Measurements from ENCODE around the gene PCNX1. TPM values are rescaled to one million over a fixed set of nuclear protein-coding genes. Genes with fewer than 3 reads are reported as not detected.

Gene PCNX1
- total and polyA plus RNA-seq, 9 of the 15 experiments (the other 6 are each of a cell fraction or from before 2014, with no cell fraction given) = 0.30 to 4.5 (median 2.3) TPM

GRCh38 chr14:71022012-71022869 lies 115.0 kb downstream of the PCNX1 start:
- Histone ChIP-seq H4K20me1 (replicated peaks; ENCODE audit: control insufficient read depth, insufficient read depth, low read length) (no peaks in the 10 kb centered on the region), H3K9ac (ENCODE audit: insufficient read depth in 1 of 2, low read depth in 2 of 2, low read length in 2 of 2) (no peak overlapping the region), H3K27me3 (ENCODE audit: control insufficient read depth in 2 of 2, insufficient read depth in 2 of 2, low read length in 2 of 2) (no peaks in the 10 kb centered on the region), H3K36me3 (ENCODE audit: control insufficient read depth, insufficient read depth, low read length) (no peaks in the 10 kb centered on the region), H3K4me2 (ENCODE audit: insufficient read depth, low read length) (no peak overlapping the region), H3K27ac (ENCODE audit: extremely low read depth, low read depth, low read length) (no peak overlapping the region), H2AFZ (ENCODE audit: low read depth, low read length) (no peak overlapping the region), H3K4me3 (no peak overlapping the region), H3K4me1 (replicated peaks in 1 of 2; ENCODE audit: control insufficient read depth in 2 of 2, insufficient read depth in 2 of 2, low read length in 2 of 2) (no peaks in the 10 kb centered on the region), H3K79me2 (ENCODE audit: control insufficient read depth, insufficient read depth, low read length) (no peaks in the 10 kb centered on the region), H3K9me1 (ENCODE audit: control insufficient read depth, insufficient read depth, low read length) (no peaks in the 10 kb centered on the region), H3K9me3 (replicated peaks; ENCODE audit: control insufficient read depth, insufficient read depth, low read depth, low read length) (no peaks in the 10 kb centered on the region)
- intact Hi-C loops (cut with micrococcal nuclease) (no loop called here), in situ Hi-C loops (cut with MboI) (no loop called here)
- ATAC-seq = no peak
- no peak for DNase-seq (ENCODE audit: extremely low read depth in 1 of 4, low spot score in 3 of 4)
- CTCF ChIA-PET (ENCODE audit: low intra/inter-chr PET ratio) = no interaction called here
- POLR2A ChIA-PET = no interaction called here
- WGBS (ENCODE audit: insufficient coverage, low coverage, missing lambda C conversion rate) = 32% methylated on average over 3 of the region's 3 CpGs
- no peak for FAIRE-seq
- TF ChIP-seq MCM2 (IDR thresholded peaks at IDR 0.05; ENCODE audit: low read depth) (no peak), SAP30 (IDR thresholded peaks at IDR 0.05; ENCODE audit: borderline replicate concordance, insufficient read depth, low read depth, low read length, poor library complexity, severe bottlenecking) (no peak), BRCA1 (IDR thresholded peaks at IDR 0.05) (no peak), BRCA1 (CRISPR knock-in tag; IDR thresholded peaks at IDR 0.05) (no peak), ZNF586 (CRISPR knock-in tag; conservative IDR thresholded peaks at IDR 0.05) (no peak), HDAC8 (tag; IDR thresholded peaks at IDR 0.05) (no peak), STAT5B (CRISPR knock-in tag; IDR thresholded peaks at IDR 0.05) (no peak), ZBTB1 (CRISPR knock-in tag; IDR thresholded peaks at IDR 0.05; ENCODE audit: borderline replicate concordance, low read depth) (no peak)
- TF ChIP-seq, protein P1, sequence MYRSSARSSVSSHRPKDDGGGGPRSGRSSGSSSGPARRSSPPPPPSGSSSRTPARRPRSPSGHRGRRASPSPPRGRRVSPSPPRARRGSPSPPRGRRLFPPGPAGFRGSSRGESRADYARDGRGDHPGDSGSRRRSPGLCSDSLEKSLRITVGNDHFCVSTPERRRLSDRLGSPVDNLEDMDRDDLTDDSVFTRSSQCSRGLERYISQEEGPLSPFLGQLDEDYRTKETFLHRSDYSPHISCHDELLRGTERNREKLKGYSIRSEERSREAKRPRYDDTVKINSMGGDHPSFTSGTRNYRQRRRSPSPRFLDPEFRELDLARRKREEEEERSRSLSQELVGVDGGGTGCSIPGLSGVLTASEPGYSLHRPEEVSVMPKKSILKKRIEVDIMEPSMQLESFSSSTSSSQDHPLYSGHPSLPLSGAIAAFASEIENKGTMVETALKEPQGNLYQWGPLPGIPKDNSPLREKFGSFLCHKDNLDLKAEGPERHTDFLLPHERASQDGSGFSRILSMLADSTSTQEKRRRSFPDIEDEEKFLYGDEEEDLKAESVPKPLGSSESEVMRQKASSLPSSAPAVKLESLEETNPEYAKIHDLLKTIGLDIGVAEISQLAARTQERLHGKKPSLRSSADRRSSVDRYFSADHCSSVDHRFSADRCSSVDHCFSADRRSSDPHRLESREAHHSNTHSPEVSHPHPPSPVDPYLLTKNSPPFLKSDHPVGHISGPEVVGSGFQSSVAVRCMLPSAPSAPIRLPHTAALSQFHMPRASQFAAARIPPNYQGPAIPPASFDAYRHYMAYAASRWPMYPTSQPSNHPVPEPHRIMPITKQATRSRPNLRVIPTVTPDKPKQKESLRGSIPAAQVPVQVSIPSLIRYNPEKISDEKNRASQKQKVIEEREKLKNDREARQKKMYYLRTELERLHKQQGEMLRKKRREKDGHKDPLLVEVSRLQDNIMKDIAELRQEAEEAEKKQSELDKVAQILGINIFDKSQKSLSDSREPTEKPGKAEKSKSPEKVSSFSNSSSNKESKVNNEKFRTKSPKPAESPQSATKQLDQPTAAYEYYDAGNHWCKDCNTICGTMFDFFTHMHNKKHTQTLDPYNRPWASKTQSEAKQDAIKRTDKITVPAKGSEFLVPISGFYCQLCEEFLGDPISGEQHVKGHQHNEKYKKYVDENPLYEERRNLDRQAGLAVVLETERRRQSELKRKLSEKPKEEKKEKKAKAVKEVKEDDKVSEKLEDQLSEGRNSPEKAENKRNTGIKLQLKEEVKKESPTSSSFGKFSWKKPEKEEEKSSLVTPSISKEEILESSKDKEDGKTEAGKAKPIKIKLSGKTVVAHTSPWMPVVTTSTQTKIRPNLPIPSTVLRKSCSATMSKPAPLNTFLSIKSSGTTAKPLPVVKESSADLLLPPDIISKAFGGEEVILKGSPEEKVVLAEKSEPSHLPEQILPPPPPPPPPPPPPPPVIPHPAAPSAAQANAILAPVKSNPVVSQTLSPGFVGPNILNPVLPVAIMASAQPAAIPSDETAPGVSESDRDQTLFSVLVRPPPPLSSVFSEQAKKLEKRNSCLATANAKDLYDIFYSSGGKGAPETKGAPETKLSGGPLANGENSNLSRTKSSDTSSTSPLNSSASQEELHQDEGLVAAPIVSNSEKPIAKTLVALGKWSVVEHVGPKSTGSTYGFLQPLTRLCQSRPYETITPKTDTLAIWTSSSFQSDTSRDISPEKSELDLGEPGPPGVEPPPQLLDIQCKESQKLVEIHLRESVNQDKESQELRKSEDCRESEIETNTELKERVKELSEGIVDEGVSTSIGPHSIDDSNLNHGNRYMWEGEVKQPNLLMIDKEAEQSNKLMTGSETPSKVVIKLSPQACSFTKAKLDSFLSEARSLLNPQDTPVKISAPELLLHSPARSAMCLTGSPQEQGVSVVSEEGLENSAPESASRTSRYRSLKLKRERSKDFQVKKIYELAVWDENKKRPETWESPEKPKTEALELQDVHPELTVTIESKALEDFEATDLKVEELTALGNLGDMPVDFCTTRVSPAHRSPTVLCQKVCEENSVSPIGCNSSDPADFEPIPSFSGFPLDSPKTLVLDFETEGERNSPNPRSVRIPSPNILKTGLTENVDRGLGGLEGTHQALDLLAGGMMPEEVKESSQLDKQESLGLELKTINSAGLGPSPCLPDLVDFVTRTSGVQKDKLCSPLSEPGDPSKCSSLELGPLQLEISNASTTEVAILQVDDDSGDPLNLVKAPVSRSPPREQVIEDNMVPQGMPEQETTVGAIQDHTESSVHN (IDR thresholded peaks at IDR 0.05; ENCODE audit: borderline replicate concordance in 1 of 2, low read depth in 1 of 2) = no peak
- BruUV-seq (replicated peaks) = no TSS peak
